SJCRH30 (cell line): ENCODE results near the gene KIAA0319L. TPM values are rescaled to one million over a fixed set of nuclear protein-coding genes. Genes with fewer than 3 reads are reported as not detected.

ENCODE experiments used
- DNase-seq, 2 experiments: peaks; one replicate each; pipeline ENCODE4 v3.0.0-alpha.2; 2015 to 2020
- H3K27ac ChIP-seq: fragments of 250-450 bp; sonication (Bioruptor Pico); 2 replicates; pipeline ENCODE4 v1.5.1; 2020; ENCODE audit warnings: mild to moderate bottlenecking, moderate library complexity
- H3K27me3 ChIP-seq: fragments of 250-450 bp; sonication (Bioruptor Pico); 2 replicates; pipeline ENCODE4 v1.5.1; 2020; ENCODE audit warnings: mild to moderate bottlenecking, moderate library complexity
- H3K36me3 ChIP-seq: fragments of 250-450 bp; sonication (Bioruptor Pico); 2 replicates; pipeline ENCODE4 v1.5.1; 2020; ENCODE audit warnings: mild to moderate bottlenecking, moderate library complexity
- H3K4me1 ChIP-seq: fragments of 250-450 bp; sonication (Bioruptor Pico); 2 replicates; pipeline ENCODE4 v1.5.1; 2020; ENCODE audit warnings: mild to moderate bottlenecking, moderate library complexity
- H3K4me3 ChIP-seq: fragments of 250-450 bp; sonication (Bioruptor Pico); 2 replicates; pipeline ENCODE4 v1.5.1; 2020; ENCODE audit warnings: mild to moderate bottlenecking, moderate library complexity
- H3K9me3 ChIP-seq: fragments of 250-450 bp; sonication (Bioruptor Pico); replicated peaks from 2 replicates; pipeline ENCODE4 v1.5.1; 2020; ENCODE audit warnings: mild to moderate bottlenecking, moderate library complexity
- total RNA-seq: library from RNA; depleted of rRNA; stranded (reverse); fragments of >200 nt; shearing (Covaris generic); gene quantifications from 2 replicates; pipeline ENCODE4 v1.2.3, GENCODE V29; 2014

The KIAA0319L gene
- total RNA-seq, 1 experiment from 2014 or later: 29.9 TPM

DNA sequence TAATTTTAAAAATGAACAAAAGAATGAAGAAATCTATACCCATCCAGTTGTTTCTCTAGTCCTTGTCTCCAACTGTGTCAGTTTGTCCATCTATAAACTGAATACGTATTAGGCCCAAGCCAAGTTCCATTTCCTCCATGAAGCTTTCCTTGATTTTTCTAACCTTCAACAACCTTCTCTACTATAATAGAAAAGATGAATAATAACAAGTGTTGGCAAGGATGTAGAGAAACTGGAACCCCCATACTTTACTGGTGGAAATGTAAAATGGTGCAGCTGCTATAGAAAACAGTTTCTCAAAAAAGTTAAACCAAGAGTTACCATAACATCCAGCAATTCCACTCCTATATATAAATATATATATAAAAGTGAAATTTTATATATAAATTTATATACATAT, 10.6 kb downstream of the KIAA0319L start:
- Histone ChIP-seq H3K36me3 (peaks cover 42% of the 10 kb centered on the region), H3K4me1 (no peaks in the 10 kb centered on the region), H3K27ac (no peak overlapping the region), H3K9me3 (no peaks in the 10 kb centered on the region), H3K4me3 (no peak overlapping the region), H3K27me3 (no peaks in the 10 kb centered on the region)
- no peak for DNase-seq

GRCh38 chr1:35544976-35545375, 12.2 kb downstream of the KIAA0319L start:
- no peaks in the 10 kb centered on the region for H3K27me3 ChIP-seq
- peaks cover 31% of the 10 kb centered on the region for H3K36me3 ChIP-seq
- no peak overlapping the region for H3K4me3 ChIP-seq
- H3K4me1 ChIP-seq: peaks cover 5% of the 10 kb centered on the region; the same call in 1 of the 2 replicates
- peak; percentile 57 to 61 for DNase-seq
- H3K27ac ChIP-seq: no peak overlapping the region
- no peaks in the 10 kb centered on the region for H3K9me3 ChIP-seq

DNA sequence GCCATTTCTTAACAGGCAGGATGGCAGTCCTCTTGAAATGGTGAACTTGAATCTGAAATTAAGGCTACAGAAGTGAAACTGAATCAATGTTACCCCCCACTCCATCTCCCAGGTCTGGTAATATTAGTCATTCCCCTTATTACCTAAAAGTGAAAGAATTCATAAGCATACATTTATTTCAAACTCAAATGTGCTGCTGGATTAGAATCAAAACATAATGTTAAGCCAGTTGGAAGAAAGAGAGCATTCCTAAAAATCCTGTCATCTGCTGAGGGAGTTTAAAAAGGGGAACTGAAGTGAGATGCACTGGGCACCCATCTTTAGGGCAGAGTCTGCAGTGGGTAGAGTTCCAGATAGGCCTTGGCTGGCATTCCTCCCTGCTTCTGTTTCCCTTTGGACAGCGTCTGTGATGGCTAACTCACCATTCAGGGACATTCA, 17.4 kb downstream of the KIAA0319L start:
- no peak for DNase-seq
- Histone ChIP-seq H3K27ac (no peak overlapping the region), H3K27me3 (no peaks in the 10 kb centered on the region), H3K4me3 (no peak overlapping the region), H3K36me3 (peaks cover 12% of the 10 kb centered on the region; the same call in 1 of the 2 replicates), H3K4me1 (peaks cover 15% of the 10 kb centered on the region; the same call in 1 of the 2 replicates), H3K9me3 (no peaks in the 10 kb centered on the region)

DNA sequence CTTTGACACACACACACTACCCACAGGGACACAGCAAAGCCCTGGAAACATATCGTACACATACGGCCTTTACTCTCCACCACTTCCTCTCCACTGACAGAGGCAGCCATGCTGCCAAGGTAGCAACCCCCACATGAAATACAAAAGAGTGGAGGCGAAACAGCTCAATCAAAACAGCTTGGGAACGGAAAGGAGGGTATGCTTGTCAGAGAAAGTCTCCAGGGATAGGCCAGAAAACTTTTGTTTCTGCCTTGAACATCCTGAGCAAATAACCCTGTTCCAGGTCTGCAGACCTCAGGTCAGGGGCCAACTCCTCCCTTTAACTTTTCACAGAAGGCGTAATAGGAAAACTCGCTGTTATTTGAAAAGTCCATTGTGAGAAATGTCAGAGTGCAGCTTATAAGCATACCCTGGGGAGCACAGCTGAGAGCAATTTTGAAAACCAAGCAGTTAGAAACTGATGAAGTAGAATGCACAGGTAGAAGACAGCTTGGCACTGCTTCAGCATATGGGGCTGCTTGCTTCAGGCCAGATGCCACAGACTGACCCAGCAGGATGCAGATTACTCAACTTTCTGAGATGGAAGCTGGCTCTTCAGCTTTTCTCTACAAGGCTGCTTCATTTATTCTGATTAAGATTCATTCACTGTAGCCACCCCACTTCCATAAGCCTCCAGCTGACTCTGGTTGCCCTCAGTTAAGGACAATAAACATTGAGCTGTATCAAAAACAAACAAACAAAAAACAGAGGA, 18.0 kb downstream of the KIAA0319L start:
- no peaks in the 10 kb centered on the region for H3K27me3 ChIP-seq
- no peak for DNase-seq
- no peak overlapping the region for H3K4me3 ChIP-seq
- no peak overlapping the region for H3K27ac ChIP-seq
- peaks cover 8% of the 10 kb centered on the region; the same call in 1 of the 2 replicates for H3K36me3 ChIP-seq
- H3K9me3 ChIP-seq: no peaks in the 10 kb centered on the region
- H3K4me1 ChIP-seq: peaks cover 15% of the 10 kb centered on the region; the same call in 1 of the 2 replicates

- Histone ChIP-seq H3K27ac (no peak overlapping the region), H3K4me1 (peaks cover 15% of the 10 kb centered on the region; the same call in 1 of the 2 replicates), H3K4me3 (no peak overlapping the region), H3K36me3 (peaks cover 6% of the 10 kb centered on the region; the same call in 1 of the 2 replicates), H3K9me3 (no peaks in the 10 kb centered on the region), H3K27me3 (no peaks in the 10 kb centered on the region)
- no peak for DNase-seq
These were observed 19.4 kb downstream of the KIAA0319L start for GRCh38 chr1:35537806-35538205.

- H3K4me3 ChIP-seq: no peak overlapping the region
- DNase-seq: no peak
- peaks cover 7% of the 10 kb centered on the region for H3K36me3 ChIP-seq
- H3K27me3 ChIP-seq: no peaks in the 10 kb centered on the region
- no peak overlapping the region for H3K27ac ChIP-seq
- H3K9me3 ChIP-seq: no peaks in the 10 kb centered on the region
- H3K4me1 ChIP-seq: peaks cover 15% of the 10 kb centered on the region; the same call in 1 of the 2 replicates
These were observed 20.5 kb downstream of the KIAA0319L start for GRCh38 chr1:35536556-35537162.

DNA sequence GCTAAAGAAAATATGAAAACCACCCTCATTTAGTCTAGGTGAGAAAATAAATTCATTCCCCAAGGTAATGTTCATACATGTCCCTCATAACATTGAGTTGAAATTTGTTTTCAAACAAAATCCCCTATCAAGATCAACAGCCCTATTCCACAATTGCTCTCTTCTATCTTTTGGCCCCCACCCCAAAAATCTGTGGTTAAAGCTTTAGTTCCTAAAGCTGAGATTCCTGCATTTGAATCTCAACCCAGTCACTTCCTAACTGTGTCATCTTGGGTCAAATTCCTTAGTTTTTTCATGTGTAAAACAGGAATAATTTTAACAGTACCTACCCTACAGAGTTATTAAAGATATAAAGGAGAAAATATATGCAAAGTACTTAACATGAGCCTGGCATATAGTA, 22.0 kb downstream of the KIAA0319L start:
- peaks cover 13% of the 10 kb centered on the region; the same call in 1 of the 2 replicates for H3K4me1 ChIP-seq
- H3K4me3 ChIP-seq: no peak overlapping the region
- no peak overlapping the region for H3K27ac ChIP-seq
- H3K9me3 ChIP-seq: no peaks in the 10 kb centered on the region
- DNase-seq: no peak
- no peaks in the 10 kb centered on the region for H3K27me3 ChIP-seq
- H3K36me3 ChIP-seq: peaks cover 21% of the 10 kb centered on the region

GRCh38 chr1:35533586-35533985, 23.6 kb downstream of the KIAA0319L start:
- Histone ChIP-seq H3K4me1 (0 out of 2 replicates have a peak, but pooled peaks cover 4% of the 10 kb centered on the region), H3K9me3 (no peaks in the 10 kb centered on the region), H3K27ac (no peak overlapping the region), H3K36me3 (peaks cover 22% of the 10 kb centered on the region), H3K27me3 (no peaks in the 10 kb centered on the region), H3K4me3 (no peak overlapping the region)
- DNase-seq: no peak

DNA sequence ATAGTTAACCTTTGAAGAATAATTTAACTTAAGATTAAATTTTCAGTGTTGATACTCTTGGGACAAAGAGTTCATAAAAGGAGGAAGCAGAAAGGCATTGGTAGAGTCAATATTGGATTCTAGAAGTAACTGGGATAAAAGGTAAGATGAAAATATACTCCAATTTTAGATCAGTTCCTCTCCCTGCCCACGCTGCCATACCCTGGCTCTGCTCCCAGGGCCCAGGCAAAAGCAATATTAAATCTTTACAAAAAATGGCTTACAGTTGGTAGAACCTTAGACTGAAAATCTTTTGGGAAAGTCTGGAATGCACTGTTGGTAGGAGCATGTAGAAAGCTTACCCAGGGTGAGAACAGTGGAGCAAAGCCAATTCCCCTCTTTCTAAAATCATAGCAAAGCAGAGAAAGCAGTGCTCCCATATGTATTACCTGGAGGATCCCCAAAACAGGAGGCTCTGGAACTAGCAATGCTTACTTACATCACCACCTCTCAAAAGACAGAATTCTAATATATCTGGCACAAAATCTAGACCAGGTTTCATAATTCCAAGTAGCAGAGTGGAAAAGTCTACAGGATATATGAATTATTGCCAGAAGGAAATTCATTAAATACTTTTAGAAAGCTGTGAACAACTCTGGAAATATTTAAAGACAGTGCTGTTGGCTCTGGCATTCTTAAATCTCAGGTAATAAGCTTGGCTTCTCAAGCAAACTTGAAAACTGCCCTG, 24.5 kb downstream of the KIAA0319L start:
- Histone ChIP-seq H3K4me3 (no peak overlapping the region), H3K27ac (no peak overlapping the region), H3K9me3 (no peaks in the 10 kb centered on the region), H3K4me1 (no peaks in the 10 kb centered on the region), H3K36me3 (peaks cover 22% of the 10 kb centered on the region), H3K27me3 (no peaks in the 10 kb centered on the region)
- DNase-seq: no peak

GRCh38 chr1:35531368-35531767, 25.8 kb downstream of the KIAA0319L start:
- Histone ChIP-seq H3K36me3 (peaks cover 21% of the 10 kb centered on the region), H3K27ac (no peak overlapping the region), H3K4me3 (no peak overlapping the region), H3K27me3 (no peaks in the 10 kb centered on the region), H3K4me1 (no peaks in the 10 kb centered on the region), H3K9me3 (no peaks in the 10 kb centered on the region; the same call in 1 of the 2 replicates)
- DNase-seq: no peak

- no peak overlapping the region for H3K27ac ChIP-seq
These were observed 26.3 kb downstream of the KIAA0319L start for GRCh38 chr1:35530946-35531345.

DNA sequence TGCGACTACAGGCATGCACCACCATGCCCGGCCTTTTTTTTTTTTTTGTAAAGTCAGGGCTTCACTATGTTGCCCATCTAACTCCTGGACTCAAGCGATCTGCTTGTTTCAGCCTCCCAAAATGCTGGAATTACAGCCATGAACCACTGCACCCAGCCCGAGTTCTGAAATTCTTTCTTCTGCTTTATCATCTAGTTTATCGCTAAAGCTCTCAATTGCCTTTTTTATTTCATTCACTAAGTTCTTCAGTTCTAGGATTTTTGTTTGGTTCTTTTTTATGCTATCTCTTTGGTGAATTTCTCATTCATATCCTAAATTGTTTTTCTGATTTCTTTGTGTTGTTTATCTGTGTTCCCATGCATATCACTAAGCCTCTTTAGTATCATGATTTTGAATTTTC, 27.0 kb downstream of the KIAA0319L start:
- Histone ChIP-seq H3K4me1 (no peaks in the 10 kb centered on the region), H3K27me3 (no peaks in the 10 kb centered on the region), H3K27ac (no peak overlapping the region), H3K9me3 (peaks cover 3% of the 10 kb centered on the region), H3K4me3 (no peak overlapping the region), H3K36me3 (peaks cover 19% of the 10 kb centered on the region)
- no peak for DNase-seq

More at GRCh38 chr1:35530946-35531345, 26.3 kb downstream of the KIAA0319L start:
- Histone ChIP-seq H3K36me3 (peaks cover 19% of the 10 kb centered on the region), H3K4me3 (no peak overlapping the region), H3K27me3 (no peaks in the 10 kb centered on the region), H3K4me1 (no peaks in the 10 kb centered on the region), H3K9me3 (no peaks in the 10 kb centered on the region; the same call in 1 of the 2 replicates)
- no peak for DNase-seq

DNA sequence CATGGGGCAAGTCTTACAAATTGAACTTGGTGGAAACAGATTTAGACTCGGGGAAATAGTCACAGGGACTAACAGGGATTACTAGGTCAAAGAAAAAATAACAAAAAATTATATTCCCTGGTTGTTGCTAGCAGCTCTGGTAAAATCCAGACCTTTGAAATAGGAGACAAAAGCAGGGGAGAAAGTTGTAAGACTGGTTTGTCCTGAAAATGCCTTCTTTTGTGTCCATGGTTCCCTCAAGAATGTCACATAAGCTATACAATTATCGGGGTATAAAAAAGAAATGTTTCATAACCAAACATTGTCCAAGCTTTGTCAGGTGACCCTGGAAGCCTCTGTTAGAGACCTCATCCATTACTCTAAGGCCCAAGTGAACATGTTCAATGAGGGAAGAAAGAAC, 33.1 kb downstream of the KIAA0319L start:
- DNase-seq: no peak
- H3K4me1 ChIP-seq: no peaks in the 10 kb centered on the region
- H3K36me3 ChIP-seq: no peaks in the 10 kb centered on the region
- peaks cover 3% of the 10 kb centered on the region for H3K9me3 ChIP-seq
- no peak overlapping the region for H3K4me3 ChIP-seq
- no peaks in the 10 kb centered on the region for H3K27me3 ChIP-seq
- H3K27ac ChIP-seq: no peak overlapping the region

GRCh38 chr1:35519432-35519831, 37.8 kb downstream of the KIAA0319L start:
- H3K27me3 ChIP-seq: no peaks in the 10 kb centered on the region
- H3K27ac ChIP-seq: no peak overlapping the region
- peaks cover 8% of the 10 kb centered on the region; the same call in 1 of the 2 replicates for H3K9me3 ChIP-seq
- no peaks in the 10 kb centered on the region for H3K4me1 ChIP-seq
- no peak overlapping the region for H3K4me3 ChIP-seq
- no peak for DNase-seq
- no peaks in the 10 kb centered on the region for H3K36me3 ChIP-seq

GRCh38 chr1:35518183-35518582, 39.0 kb downstream of the KIAA0319L start:
- no peak for DNase-seq
- no peaks in the 10 kb centered on the region for H3K27me3 ChIP-seq
- no peaks in the 10 kb centered on the region for H3K36me3 ChIP-seq
- H3K4me3 ChIP-seq: no peak overlapping the region
- H3K27ac ChIP-seq: no peak overlapping the region
- peaks cover 8% of the 10 kb centered on the region; the same call in 1 of the 2 replicates for H3K9me3 ChIP-seq
- no peaks in the 10 kb centered on the region for H3K4me1 ChIP-seq
